Measurements from ENCODE around the gene CPEB1.

CPEB1 gene

DNA sequence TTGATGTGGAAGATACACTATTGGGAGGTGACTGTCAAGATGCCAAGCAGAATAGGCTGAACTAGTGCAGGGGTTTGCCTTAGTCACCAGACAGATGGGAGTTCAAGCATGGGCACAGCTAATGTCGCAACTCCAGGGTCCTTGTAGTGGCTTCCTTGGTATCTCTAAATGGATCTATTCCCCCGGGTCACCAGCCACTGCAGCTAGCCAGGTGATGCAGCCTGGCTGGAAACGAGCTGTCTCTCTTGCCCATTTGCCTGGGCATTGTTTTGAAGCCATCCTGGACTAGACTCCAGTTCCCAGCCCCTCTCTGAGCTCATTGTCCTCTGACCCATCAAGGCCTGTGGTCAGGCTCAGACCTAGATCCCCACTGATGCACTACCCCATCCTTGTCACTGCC, 8.4 kb upstream of the CPEB1 start:
- TF ChIP-seq, protein P1, sequence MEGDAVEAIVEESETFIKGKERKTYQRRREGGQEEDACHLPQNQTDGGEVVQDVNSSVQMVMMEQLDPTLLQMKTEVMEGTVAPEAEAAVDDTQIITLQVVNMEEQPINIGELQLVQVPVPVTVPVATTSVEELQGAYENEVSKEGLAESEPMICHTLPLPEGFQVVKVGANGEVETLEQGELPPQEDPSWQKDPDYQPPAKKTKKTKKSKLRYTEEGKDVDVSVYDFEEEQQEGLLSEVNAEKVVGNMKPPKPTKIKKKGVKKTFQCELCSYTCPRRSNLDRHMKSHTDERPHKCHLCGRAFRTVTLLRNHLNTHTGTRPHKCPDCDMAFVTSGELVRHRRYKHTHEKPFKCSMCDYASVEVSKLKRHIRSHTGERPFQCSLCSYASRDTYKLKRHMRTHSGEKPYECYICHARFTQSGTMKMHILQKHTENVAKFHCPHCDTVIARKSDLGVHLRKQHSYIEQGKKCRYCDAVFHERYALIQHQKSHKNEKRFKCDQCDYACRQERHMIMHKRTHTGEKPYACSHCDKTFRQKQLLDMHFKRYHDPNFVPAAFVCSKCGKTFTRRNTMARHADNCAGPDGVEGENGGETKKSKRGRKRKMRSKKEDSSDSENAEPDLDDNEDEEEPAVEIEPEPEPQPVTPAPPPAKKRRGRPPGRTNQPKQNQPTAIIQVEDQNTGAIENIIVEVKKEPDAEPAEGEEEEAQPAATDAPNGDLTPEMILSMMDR (conservative IDR thresholded peaks at IDR 0.05; ENCODE audit: low read depth, low read length): no peak
- Histone ChIP-seq H3K27me3 (ENCODE audit: insufficient read depth, low read depth) (no peaks in the 10 kb centered on the region; the same call in 1 of the 2 replicates), H3K27ac (no peak overlapping the region), H3K36me3 (ENCODE audit: insufficient read depth) (no peaks in the 10 kb centered on the region), H3K4me3 (IDR thresholded peaks at IDR 0.05; ENCODE audit: insufficient read depth, low read depth, low read length) (no peak overlapping the region), H3K4me1 (ENCODE audit: low read depth, poor library complexity, severe bottlenecking) (no peaks in the 10 kb centered on the region), H3K9ac (no peak overlapping the region), H3K4me2 (no peak overlapping the region), H4K20me1 (ENCODE audit: insufficient read depth) (no peaks in the 10 kb centered on the region), H3K79me2 (ENCODE audit: insufficient read depth, low read depth) (no peaks in the 10 kb centered on the region), H2AFZ (ENCODE audit: low read depth) (no peak overlapping the region)

DNA sequence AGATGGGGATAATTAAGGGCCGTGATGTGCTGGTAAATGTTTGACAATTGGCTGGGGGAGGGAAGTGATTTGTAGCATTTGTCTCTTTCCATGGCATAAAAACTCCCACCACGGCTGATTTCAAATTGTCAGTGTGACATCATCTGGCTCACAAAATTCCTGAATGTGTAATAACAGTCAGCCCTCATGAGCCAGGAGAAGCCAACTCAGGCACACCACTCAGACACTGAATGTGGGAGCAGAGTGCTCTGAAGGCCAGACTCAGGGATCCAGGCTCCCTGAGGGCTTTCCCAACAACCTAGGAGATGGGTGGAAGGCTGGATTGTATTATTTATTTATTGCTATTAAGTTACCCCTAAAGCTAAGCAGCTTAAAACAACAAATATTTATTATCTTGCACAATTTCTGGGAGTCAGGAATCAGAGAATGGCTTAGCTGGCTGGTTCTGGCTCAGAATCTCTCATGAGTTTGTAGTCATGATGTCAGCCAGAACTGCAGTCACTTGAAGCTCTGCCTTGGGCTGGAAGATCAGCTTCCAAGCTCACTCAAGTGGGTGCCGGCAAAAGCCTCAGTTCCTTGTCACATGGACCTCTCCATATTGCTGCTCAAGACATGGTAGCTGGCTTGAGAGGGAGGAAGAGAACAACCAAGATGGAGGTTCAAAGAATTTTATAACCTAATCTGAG, 6.5 kb upstream of the CPEB1 start:
- Histone ChIP-seq H3K4me3 (IDR thresholded peaks at IDR 0.05; ENCODE audit: insufficient read depth, low read depth, low read length) (no peak overlapping the region), H3K4me2 (no peak overlapping the region), H4K20me1 (ENCODE audit: insufficient read depth) (no peaks in the 10 kb centered on the region), H3K4me1 (ENCODE audit: low read depth, poor library complexity, severe bottlenecking) (no peaks in the 10 kb centered on the region), H3K79me2 (ENCODE audit: insufficient read depth, low read depth) (no peaks in the 10 kb centered on the region), H2AFZ (ENCODE audit: low read depth) (no peak overlapping the region), H3K27ac (no peak overlapping the region), H3K36me3 (ENCODE audit: insufficient read depth) (no peaks in the 10 kb centered on the region), H3K27me3 (ENCODE audit: insufficient read depth, low read depth) (no peaks in the 10 kb centered on the region; the same call in 1 of the 2 replicates), H3K9ac (no peak overlapping the region)
- TF ChIP-seq, protein P1 (conservative IDR thresholded peaks at IDR 0.05; ENCODE audit: low read depth, low read length): no peak

DNA sequence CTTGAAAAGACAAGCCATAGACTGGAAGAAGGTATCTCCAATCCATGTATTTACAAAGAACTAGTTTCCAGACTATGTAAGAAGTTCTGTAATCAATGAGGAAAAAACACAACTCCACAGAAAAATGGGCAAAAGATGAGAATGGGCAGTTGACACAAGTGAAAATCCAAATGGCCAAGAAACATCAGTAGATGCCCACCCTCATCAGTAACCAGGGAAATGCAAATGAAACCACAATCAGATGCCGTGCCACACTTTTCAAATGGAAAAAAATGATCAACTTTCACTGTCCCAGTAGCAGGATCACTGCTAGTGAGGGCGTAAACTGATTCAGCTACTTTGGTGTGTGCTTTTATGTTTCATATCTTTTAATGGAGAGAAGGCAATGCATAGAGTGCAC, 4.5 kb upstream of the CPEB1 start:
- Histone ChIP-seq H3K9ac (no peak overlapping the region), H3K79me2 (ENCODE audit: insufficient read depth, low read depth) (no peaks in the 10 kb centered on the region), H2AFZ (ENCODE audit: low read depth) (no peak overlapping the region), H3K27ac (no peak overlapping the region), H4K20me1 (ENCODE audit: insufficient read depth) (no peaks in the 10 kb centered on the region), H3K4me3 (IDR thresholded peaks at IDR 0.05; ENCODE audit: insufficient read depth, low read depth, low read length) (no peak overlapping the region), H3K4me1 (ENCODE audit: low read depth, poor library complexity, severe bottlenecking) (no peaks in the 10 kb centered on the region), H3K4me2 (no peak overlapping the region), H3K27me3 (ENCODE audit: insufficient read depth, low read depth) (no peaks in the 10 kb centered on the region; the same call in 1 of the 2 replicates), H3K36me3 (ENCODE audit: insufficient read depth) (no peaks in the 10 kb centered on the region)
- TF ChIP-seq, protein P1 (conservative IDR thresholded peaks at IDR 0.05; ENCODE audit: low read depth, low read length): no peak

DNA sequence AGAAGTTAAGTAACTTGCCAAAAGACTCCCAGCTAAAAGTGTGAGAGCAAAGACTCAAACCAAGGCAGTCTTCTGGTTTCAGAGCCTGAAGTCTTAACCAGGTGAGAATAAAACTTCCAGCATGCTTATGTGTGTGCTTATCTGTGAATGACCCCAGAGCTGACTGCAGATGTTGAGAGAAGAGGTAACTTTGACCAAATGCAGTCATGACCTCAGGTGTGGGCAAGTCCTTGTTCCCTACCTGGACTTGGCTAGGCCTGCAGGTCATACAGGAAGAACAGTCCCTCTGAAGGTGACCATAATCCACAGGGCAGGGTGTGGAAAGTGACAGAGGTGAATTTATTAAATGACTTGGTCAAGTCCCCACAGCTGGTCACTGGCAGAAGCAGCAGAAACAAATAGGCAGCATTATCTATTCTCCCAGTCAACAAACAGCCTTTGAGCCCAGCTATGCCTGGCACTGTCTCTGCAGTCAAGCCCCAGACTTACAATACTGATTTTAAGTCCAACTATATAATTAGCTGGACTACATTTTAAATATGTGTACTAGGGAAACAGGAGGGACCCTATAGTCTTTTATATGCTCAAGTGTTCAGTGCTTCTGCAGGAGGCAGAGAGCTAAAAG, 3.0 kb upstream of the CPEB1 start:
- no peaks in the 10 kb centered on the region for H3K4me1 ChIP-seq (ENCODE audit: low read depth, poor library complexity, severe bottlenecking)
- no peaks in the 10 kb centered on the region for H4K20me1 ChIP-seq (ENCODE audit: insufficient read depth)
- H3K79me2 ChIP-seq (ENCODE audit: insufficient read depth, low read depth): no peaks in the 10 kb centered on the region
- H3K36me3 ChIP-seq (ENCODE audit: insufficient read depth): no peaks in the 10 kb centered on the region
- H3K9ac ChIP-seq: no peak overlapping the region
- TF ChIP-seq, protein P1 (conservative IDR thresholded peaks at IDR 0.05; ENCODE audit: low read depth, low read length): no peak
- no peak overlapping the region for H3K4me2 ChIP-seq
- no peaks in the 10 kb centered on the region; the same call in 1 of the 2 replicates for H3K27me3 ChIP-seq (ENCODE audit: insufficient read depth, low read depth)
- H3K4me3 ChIP-seq (IDR thresholded peaks at IDR 0.05; ENCODE audit: insufficient read depth, low read depth, low read length): no peak overlapping the region
- no peak overlapping the region for H2AFZ ChIP-seq (ENCODE audit: low read depth)
- H3K27ac ChIP-seq: no peak overlapping the region
